HG03139 (cell line): ENCODE data around the gene PCGF1.

Experiments
- ATAC-seq: cut with Tn5 transposase; IDR thresholded peaks from one replicate; pipeline ENCODE4 v1.9.1; 2021; ENCODE audit not compliant: unreplicated experiment

The PCGF1 gene

DNA sequence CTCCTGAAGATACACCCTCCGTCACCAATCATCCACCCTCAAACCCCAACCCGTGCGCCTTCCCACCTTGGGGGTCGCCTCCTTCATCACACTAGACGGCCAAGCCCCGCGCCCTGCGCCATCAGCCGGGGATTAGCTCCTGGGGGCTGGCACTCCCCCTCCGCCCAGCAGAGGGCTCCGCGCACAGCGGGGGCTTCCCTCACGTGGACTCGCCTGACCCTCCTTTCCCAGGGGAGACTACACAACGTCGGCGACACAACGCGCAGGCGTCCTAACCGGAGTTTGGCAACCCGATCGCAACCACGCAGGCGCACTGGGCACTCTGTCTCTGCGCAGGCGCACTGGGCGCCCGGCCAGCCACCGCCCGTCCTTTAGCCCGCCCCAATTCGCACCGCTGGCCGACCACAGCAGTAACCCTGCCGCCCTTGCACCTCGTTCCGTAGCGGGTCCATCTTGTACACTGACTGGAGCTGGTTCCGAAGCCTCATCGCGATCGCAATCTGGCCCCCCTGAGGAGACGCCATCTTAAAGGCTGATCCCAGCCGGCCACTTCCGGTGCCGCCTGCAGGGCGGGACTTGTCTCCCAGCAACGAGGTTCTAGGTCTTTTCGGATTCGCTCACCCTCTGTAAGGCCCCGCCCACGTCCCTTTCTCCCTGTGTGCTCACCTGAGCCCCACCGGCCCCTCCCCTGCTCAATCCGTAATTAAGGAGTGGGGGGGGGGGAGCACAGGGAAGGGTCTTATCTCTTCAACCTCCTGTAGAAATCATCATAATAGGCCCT lies at the start of gene PCGF1:
Gene PCGF1 (minus strand): TSS at position 551 of the 781 bp plus-strand sequence. CDS start 27 bp downstream, at position 524.
- peak; percentile 86 for ATAC-seq

DNA sequence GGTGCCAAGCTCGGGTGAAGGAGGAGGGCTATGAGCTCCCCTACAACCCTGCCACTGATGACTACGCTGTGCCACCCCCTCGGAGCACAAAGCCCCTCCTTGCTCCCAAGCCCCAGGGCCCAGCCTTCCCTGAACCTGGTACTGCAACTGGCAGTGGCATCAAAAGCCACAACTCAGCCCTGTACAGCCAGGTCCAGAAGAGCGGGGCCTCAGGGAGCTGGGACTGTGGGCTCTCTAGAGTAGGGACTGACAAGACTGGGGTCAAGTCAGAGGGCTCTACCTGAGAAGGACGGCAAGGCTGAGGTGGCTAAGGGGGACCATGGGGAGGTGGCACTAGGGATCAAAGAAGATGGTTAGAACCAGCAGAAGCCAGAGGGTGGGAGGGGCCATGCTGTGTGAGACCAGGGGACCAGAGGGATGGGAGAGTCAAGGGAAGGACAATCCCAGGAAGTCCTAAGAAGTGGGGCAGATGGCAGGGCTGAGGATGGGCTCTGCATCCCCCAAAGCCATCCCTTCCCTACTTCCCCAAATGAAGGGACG lies 49.4 kb upstream of the PCGF1 start:
- ATAC-seq, result no peak

DNA sequence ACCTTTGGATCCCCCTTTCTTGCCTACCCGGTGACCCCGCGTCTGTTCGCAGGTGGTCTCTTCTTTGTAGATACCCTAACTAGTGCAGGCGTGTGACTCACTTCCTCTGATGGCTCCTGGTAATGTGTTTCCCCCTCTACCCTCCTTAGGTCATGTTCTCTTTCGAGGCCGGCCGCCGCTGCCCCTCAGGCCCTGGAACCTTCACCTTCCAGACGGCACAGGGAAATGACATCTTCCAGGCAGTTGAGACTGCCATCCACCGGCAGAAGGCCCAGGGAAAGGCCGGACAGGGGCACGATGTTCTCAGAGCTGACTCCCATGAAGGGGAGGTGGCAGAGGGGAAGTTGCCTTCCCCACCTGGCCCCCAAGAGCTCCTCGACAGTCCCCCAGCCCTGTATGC lies 48.7 kb upstream of the PCGF1 start:
- ATAC-seq, result no peak

- no peak for ATAC-seq
Observed at GRCh38 chr2:74555610-74556103, 48.2 kb upstream of the PCGF1 start.

DNA sequence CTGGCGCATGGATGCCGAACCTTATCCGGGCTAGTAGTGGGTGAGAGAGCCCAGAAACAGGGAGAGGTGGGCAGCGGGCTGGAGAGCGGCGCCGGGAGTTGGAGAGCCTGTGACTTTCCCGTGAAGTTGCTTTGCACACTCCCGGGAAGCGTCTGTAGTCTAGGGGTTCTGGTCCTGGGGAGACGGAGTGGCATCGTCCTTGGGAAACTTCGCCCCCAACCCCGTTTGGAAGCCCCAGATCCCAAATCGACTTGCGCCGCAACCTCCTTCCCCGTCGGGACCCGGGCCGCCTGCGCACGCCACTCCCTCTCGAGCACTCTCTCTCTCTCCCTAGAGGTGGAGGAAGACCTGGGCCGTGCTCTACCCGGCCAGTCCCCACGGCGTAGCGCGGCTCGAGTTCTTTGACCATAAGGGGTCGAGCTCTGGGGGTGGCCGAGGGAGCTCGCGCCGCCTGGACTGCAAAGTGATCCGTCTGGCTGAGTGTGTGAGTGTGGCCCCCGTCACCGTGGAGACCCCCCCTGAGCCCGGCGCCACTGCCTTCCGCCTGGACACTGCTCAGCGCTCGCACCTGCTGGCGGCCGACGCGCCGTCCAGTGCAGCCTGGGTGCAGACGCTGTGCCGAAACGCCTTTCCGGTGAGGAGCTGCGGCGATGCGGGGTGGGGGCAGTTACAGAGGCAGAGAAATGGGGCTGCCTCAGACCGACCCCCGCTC lies 47.5 kb upstream of the PCGF1 start:
- ATAC-seq, result peak; percentile 45

- ATAC-seq, result peak; percentile 45
Observed at GRCh38 chr2:74553892-74554819, 46.7 kb upstream of the PCGF1 start, which contains the start of the genes DOK1 and LOXL3. DOK1 (plus strand) TSS chr2:74554720; CDS start chr2:74554755, 35 bp downstream. LOXL3 (minus strand) TSS chr2:74553942; CDS start chr2:74552634, 1,308 bp downstream.

DNA sequence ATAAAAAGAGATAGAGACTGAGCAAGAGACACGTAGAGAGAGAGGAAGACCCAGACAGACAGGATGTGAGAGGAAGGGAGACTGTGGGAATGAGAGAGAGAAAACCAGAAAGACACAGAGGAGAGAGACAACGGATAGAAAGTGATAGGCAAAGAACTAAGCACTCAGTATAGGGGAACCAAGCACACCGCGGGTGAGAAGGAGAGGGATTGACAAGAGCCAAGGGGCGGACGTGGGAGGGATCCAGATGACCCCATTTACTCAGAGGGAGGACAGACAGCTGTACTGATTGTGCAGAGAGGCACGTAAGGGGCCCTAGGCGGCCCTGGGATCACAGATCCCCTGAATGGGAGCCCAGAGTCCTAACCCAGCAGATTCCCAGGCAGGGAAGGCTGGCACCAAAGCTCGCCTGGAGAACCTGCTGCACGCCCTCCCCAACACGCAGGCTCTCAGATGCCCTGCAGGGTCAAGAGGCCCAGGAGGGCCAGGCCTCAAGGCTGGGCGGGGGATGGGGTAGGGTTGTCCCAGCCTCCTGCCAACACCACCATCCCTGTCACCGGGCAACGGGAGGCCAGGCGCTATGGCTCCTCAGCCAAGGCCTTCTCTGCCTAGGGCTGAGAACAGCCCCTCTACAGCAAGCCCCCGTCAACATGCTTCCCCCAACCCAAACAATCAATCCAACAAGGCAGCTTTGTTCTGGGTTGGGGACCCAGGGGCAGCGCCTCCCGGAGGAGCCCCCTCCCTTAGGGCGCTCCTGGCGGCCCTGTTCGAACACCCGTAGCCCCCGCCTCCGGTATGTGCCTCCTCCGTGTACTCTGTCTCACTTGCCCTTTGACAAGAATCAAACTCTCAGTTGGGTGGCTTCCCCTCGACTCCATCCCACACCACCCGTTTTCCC lies 45.7 kb upstream of the PCGF1 start:
- ATAC-seq, result no peak

- no peak for ATAC-seq
Observed at GRCh38 chr2:74551942-74552913, 44.7 kb upstream of the PCGF1 start.

- no peak for ATAC-seq
Observed at GRCh38 chr2:74551530-74551929, 44.0 kb upstream of the PCGF1 start.

- ATAC-seq, result no peak
Observed at GRCh38 chr2:74550231-74550630, 42.7 kb upstream of the PCGF1 start.

DNA sequence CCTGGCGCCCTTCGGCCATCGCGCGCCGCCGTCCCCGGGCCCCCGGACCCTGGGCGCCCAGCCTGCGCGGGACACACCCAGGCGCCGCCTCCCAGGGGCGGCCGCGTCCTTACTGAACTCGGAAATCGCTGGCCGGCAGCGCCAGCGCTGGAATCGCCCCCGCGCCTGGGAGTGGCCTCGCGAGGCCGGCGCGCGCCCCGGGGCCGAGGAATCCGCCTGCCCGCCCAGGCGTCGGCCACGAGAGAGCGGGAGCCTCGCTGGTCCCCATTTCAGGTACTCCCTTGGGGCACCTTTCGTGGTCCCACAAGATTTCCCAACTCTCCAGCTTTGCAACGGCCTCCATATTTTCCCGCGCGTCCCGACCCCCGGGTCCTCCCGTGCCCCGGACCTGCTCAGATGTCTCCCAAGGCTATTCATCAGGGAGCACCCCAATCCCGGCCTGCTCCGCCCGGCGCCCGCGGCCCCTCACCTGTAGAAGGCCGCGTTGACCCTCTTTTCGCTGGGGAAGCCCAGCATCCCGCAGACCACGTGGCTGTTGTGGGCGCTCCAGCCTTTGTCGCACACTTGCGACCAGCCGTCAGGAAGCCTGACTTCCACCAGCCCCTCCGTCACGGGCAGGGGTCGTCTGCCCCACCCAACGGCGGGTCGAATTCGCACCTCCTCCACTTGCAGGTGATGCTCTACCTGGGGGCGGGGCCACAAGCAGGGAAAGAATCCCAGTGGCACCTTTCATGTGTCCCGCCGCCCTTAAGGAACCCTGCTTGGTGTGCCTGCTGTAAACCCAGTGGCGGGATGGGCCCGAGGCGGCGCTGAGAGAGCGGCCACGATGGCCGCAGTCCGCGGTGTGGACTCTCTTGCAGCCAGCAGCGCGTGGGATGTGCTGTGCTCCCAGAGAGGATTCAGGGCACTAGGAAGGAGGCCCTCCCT lies 41.7 kb upstream of the PCGF1 start:
- no peak for ATAC-seq

- no peak for ATAC-seq
Observed at GRCh38 chr2:74548285-74548899, 40.9 kb upstream of the PCGF1 start.

- ATAC-seq, result no peak
Observed at GRCh38 chr2:74546004-74546403, 38.5 kb upstream of the PCGF1 start.

DNA sequence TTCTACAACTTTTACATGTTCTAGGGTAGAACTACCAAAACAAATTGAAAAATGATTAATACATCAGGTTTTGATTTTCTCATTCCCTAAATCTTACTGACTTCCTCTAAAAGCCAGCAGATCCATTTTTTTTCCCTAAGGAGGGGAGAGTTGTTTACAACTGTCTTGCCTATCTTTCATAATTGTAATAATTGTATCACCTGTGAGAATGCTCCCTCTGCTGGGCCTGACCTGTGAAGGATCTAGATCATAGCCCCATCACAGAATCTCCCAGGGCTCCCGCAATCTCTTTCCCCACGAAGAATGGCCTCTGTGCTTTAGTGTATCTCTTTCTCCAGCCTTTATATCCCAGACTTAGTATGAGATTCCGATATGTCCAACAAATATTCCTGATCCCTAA lies 37.1 kb upstream of the PCGF1 start:
- ATAC-seq, result no peak

DNA sequence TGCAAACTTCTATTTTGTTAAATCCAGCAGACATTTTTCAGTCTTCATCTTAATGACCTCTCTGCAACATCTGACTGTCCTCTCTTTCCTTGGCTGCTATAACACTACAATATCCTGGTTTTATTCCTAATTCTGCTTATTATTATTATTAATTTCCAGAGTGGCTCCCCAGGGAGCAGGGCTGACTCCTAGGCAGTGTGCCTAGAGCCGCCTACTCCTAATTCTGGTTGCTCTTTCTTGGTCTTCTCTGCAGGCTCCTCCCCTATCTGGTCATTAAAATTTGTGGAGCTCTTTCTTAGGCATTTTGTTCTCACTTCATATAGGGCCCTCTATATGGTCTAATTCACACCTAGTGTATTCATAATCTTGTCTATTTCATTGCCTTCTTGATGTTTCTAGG lies 35.5 kb upstream of the PCGF1 start:
- no peak for ATAC-seq

DNA sequence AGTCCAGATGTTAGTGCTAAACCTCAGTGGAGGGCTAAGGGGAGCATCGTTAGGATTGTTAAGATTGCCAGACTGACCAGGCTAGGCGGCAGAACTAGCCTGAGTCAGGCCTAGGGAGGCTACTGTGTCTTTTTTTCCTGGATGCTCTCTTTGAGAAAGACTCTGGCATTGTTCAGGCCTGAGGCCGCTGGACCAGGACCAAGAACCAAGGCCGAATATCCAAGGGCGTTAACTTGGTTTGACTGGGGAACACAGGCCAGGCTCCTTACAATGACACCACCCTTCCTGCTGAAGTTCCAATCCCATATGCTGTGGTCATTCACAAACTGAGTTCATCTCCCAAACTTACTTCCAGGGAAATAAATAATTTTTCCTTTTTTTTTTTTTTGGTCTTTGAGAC lies 32.8 kb upstream of the PCGF1 start:
- no peak for ATAC-seq

DNA sequence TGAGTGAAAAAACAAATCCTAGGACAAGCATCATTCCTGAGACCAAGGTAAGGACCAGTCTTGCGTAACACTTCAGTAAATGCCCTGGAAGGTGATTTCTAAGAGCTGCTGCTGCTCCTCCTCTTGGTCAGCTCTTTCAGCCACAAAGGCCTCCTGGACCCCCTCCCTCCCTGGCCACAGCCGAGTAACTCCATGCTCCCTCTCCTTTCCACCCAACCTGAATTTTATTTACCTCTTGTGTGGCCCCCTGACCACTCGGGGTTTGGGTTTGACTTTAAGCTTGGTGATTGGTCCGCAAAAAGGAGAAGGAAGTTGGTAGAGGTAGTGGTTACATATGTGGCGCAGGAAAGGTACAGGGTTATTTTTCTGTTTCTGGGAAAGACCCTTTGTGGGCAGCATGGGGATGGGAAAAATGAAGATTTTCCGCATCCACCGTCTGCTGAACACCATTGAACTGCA lies 31.4 kb upstream of the PCGF1 start:
- no peak for ATAC-seq
